HepG2 (cell line): Measurements from ENCODE around the gene ITGB3. TPM values are rescaled to one million over a fixed set of nuclear protein-coding genes. Genes with fewer than 3 reads are reported as not detected.

ENCODE experiments used
- DNMT3B ChIP-seq: conservative IDR thresholded peaks from 2 replicates; pipeline ENCODE4 v1.6.1; 2016; ENCODE audit warnings: missing biosample characterization, control low read depth
- ZFAT ChIP-seq: sonication (generic); formaldehyde crosslinking; conservative IDR thresholded peaks from 2 replicates; pipeline ENCODE4 v1.8.1; 2023; ENCODE audit warnings: missing genetic modification reagents, inconsistent platforms
- ZNF546 ChIP-seq: sonication (generic); formaldehyde crosslinking; conservative IDR thresholded peaks from 2 replicates; pipeline ENCODE4 v1.8.1; 2023; ENCODE audit warnings: mild to moderate bottlenecking, missing genetic modification reagents
- ZNF607 ChIP-seq: sonication (generic); formaldehyde crosslinking; IDR thresholded peaks from 2 replicates; pipeline ENCODE4 v1.5.1; 2020; ENCODE audit warnings: missing genetic modification reagents, mild to moderate bottlenecking, borderline replicate concordance
- polyA plus RNA-seq, 8 experiments: library from polyadenylated mRNA; depleted of rRNA in 3 of 8; stranded (reverse) in 7 of 8; unstranded in 1 of 8; fragments of >200 nt; fragmentation: Illumina TruSeq in 4 of 8; extraction: Trizol in 4 of 8; gene quantifications; 2 replicates each; pipeline versions ENCODE4 v1.2.1 to v1.2.3, GENCODE V29; 2011 to 2016; ENCODE audit warnings: low read depth in 4 of 8, missing spikeins in 1 of 8, mixed read lengths in 1 of 8; ENCODE audit not compliant: insufficient read depth in 1 of 8
- total RNA-seq, 5 experiments: library from RNA; depleted of rRNA; stranded (reverse); fragments of >200 nt; fragmentation: Illumina TruSeq; extraction: Trizol; gene quantifications; 2 replicates each; pipeline ENCODE4 v1.2.3, GENCODE V29; 2016; ENCODE audit warnings: low read depth in 1 of 5
- TF ChIP-seq, protein P1 (sequence below): sonication (generic); formaldehyde crosslinking; IDR thresholded peaks from 2 replicates; pipeline ENCODE4 v1.5.0; 2020; ENCODE audit warnings: mild to moderate bottlenecking, missing genetic modification reagents
- TF ChIP-seq, protein P2 (sequence below): sonication (generic); formaldehyde crosslinking; IDR thresholded peaks from 2 replicates; pipeline ENCODE4 v1.4.0; 2020; ENCODE audit warnings: missing genetic modification reagents
- TF ChIP-seq, protein P3 (sequence below): IDR thresholded peaks from 2 replicates; pipeline ENCODE4 v1.6.1; 2016; ENCODE audit warnings: low read depth, control low read depth
- TF ChIP-seq, protein P4 (sequence below): conservative IDR thresholded peaks from 2 replicates; pipeline ENCODE4 v1.6.1; 2018; ENCODE audit warnings: missing genetic modification reagents
- TF ChIP-seq, protein P5 (sequence below): sonication (generic); formaldehyde crosslinking; IDR thresholded peaks from 2 replicates; pipeline ENCODE4 v1.5.1; 2020; ENCODE audit warnings: mild to moderate bottlenecking, missing genetic modification reagents, moderate library complexity

The ITGB3 gene
- total and polyA plus RNA-seq, 2 of the 13 experiments (the other 11 are each of a cell fraction or from before 2014, with no cell fraction given): 0.09 to 0.31 TPM

DNA sequence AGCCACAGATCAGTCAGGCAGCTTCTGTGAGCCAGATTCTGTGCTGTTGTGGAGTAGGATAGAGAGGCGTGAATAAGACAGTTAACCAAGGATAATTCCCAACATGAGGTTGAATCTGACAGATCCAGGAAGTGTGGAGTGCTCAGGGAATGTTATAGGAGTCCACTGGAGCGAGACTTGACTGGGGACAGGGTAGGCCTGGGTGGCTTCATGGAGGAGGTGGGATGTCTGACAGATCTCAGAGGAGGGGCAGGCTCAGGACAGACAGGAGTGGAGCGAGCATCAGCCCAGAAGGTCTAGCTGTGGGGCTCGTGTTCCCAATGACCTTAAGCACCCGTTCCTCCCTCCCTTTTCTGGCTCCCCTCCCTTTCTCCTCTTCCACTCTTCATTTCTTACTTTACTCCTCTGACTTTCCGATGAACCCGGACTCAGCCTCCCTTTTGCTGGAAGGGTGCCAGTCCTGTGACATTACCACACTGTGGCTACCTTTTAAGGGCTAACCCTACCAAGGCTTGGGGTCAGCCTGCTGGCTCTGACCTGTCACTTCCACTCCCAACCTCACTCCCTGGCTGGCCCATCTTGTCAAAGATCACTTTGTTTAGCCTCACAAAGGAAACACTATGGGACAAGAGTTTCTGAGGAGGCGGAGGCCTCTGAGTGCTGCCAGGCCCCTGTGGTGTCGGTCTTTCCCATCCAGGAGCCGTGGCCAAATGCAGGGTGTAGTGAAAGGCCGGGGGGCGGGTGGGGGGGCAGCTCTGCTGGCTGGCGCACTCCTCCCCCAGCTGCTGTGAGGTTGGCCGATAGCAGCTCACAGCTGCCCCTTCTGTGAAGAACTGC, 41.6 kb downstream of the ITGB3 start (continued):
- TF ChIP-seq, protein P1, sequence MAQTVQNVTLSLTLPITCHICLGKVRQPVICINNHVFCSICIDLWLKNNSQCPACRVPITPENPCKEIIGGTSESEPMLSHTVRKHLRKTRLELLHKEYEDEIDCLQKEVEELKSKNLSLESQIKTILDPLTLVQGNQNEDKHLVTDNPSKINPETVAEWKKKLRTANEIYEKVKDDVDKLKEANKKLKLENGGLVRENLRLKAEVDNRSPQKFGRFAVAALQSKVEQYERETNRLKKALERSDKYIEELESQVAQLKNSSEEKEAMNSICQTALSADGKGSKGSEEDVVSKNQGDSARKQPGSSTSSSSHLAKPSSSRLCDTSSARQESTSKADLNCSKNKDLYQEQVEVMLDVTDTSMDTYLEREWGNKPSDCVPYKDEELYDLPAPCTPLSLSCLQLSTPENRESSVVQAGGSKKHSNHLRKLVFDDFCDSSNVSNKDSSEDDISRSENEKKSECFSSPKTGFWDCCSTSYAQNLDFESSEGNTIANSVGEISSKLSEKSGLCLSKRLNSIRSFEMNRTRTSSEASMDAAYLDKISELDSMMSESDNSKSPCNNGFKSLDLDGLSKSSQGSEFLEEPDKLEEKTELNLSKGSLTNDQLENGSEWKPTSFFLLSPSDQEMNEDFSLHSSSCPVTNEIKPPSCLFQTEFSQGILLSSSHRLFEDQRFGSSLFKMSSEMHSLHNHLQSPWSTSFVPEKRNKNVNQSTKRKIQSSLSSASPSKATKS: no peak
- TF ChIP-seq DNMT3B (CRISPR knock-in tag) (no peak), ZNF607 (CRISPR knock-in tag) (no peak), ZNF546 (CRISPR knock-in tag) (no peak), ZFAT (CRISPR knock-in tag) (no peak)
- TF ChIP-seq, protein P2, sequence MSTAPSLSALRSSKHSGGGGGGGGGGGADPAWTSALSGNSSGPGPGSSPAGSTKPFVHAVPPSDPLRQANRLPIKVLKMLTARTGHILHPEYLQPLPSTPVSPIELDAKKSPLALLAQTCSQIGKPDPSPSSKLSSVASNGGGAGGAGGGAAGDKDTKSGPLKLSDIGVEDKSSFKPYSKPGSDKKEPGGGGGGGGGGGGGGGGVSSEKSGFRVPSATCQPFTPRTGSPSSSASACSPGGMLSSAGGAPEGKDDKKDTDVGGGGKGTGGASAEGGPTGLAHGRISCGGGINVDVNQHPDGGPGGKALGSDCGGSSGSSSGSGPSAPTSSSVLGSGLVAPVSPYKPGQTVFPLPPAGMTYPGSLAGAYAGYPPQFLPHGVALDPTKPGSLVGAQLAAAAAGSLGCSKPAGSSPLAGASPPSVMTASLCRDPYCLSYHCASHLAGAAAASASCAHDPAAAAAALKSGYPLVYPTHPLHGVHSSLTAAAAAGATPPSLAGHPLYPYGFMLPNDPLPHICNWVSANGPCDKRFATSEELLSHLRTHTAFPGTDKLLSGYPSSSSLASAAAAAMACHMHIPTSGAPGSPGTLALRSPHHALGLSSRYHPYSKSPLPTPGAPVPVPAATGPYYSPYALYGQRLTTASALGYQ (CRISPR knock-in tag): no peak
- TF ChIP-seq, protein P3, sequence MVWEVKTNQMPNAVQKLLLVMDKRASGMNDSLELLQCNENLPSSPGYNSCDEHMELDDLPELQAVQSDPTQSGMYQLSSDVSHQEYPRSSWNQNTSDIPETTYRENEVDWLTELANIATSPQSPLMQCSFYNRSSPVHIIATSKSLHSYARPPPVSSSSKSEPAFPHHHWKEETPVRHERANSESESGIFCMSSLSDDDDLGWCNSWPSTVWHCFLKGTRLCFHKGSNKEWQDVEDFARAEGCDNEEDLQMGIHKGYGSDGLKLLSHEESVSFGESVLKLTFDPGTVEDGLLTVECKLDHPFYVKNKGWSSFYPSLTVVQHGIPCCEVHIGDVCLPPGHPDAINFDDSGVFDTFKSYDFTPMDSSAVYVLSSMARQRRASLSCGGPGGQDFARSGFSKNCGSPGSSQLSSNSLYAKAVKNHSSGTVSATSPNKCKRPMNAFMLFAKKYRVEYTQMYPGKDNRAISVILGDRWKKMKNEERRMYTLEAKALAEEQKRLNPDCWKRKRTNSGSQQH: no peak
- TF ChIP-seq, protein P4, sequence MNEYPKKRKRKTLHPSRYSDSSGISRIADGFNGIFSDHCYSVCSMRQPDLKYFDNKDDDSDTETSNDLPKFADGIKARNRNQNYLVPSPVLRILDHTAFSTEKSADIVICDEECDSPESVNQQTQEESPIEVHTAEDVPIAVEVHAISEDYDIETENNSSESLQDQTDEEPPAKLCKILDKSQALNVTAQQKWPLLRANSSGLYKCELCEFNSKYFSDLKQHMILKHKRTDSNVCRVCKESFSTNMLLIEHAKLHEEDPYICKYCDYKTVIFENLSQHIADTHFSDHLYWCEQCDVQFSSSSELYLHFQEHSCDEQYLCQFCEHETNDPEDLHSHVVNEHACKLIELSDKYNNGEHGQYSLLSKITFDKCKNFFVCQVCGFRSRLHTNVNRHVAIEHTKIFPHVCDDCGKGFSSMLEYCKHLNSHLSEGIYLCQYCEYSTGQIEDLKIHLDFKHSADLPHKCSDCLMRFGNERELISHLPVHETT (CRISPR knock-in tag): no peak
- TF ChIP-seq, protein P5, sequence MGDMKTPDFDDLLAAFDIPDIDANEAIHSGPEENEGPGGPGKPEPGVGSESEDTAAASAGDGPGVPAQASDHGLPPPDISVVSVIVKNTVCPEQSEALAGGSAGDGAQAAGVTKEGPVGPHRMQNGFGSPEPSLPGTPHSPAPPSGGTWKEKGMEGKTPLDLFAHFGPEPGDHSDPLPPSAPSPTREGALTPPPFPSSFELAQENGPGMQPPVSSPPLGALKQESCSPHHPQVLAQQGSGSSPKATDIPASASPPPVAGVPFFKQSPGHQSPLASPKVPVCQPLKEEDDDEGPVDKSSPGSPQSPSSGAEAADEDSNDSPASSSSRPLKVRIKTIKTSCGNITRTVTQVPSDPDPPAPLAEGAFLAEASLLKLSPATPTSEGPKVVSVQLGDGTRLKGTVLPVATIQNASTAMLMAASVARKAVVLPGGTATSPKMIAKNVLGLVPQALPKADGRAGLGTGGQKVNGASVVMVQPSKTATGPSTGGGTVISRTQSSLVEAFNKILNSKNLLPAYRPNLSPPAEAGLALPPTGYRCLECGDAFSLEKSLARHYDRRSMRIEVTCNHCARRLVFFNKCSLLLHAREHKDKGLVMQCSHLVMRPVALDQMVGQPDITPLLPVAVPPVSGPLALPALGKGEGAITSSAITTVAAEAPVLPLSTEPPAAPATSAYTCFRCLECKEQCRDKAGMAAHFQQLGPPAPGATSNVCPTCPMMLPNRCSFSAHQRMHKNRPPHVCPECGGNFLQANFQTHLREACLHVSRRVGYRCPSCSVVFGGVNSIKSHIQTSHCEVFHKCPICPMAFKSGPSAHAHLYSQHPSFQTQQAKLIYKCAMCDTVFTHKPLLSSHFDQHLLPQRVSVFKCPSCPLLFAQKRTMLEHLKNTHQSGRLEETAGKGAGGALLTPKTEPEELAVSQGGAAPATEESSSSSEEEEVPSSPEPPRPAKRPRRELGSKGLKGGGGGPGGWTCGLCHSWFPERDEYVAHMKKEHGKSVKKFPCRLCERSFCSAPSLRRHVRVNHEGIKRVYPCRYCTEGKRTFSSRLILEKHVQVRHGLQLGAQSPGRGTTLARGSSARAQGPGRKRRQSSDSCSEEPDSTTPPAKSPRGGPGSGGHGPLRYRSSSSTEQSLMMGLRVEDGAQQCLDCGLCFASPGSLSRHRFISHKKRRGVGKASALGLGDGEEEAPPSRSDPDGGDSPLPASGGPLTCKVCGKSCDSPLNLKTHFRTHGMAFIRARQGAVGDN (CRISPR knock-in tag): no peak
